A549 (cell line): ENCODE data around the gene CTSK.

Experiments used
- CHD4 ChIP-seq: fragments of 200-600 bp; sonication (generic); IDR thresholded peaks from 2 replicates; pipeline ENCODE4 v1.6.1; 2016; ENCODE audit warnings: antibody characterized with exemption, mild to moderate bottlenecking, borderline replicate concordance
- EP300 ChIP-seq, 2 experiments: fragments of >200 bp; sonication (Bioruptor Twin); formaldehyde crosslinking; IDR thresholded peaks; 2 replicates in 1 of 2; 3 replicates in 1 of 2; pipeline ENCODE4 v1.6.1; 2016 to 2017
- KDM1A ChIP-seq: fragments of 200-600 bp; sonication (generic); IDR thresholded peaks from 2 replicates; pipeline ENCODE4 v1.6.1; 2016; ENCODE audit warnings: low read depth, mild to moderate bottlenecking
- MAFK ChIP-seq: fragments of 450-650 bp; IDR thresholded peaks from 2 replicates; pipeline ENCODE4 v1.6.1; 2014; ENCODE audit not compliant: partially characterized antibody
- MYC ChIP-seq: IDR thresholded peaks from 2 replicates; pipeline ENCODE4 v1.6.1; 2012; ENCODE audit warnings: mild to moderate bottlenecking, inconsistent platforms, low read length, improper control_type of control experiment, borderline replicate concordance
- POLR2A ChIP-seq: IDR thresholded peaks from 2 replicates; pipeline ENCODE4 v1.6.1; 2012; ENCODE audit warnings: mild to moderate bottlenecking, low read length
- RARB ChIP-seq: fragments of 250-450 bp; sonication (Bioruptor Pico); IDR thresholded peaks from 2 replicates; pipeline ENCODE4 v1.8.0; 2021; ENCODE audit warnings: mild to moderate bottlenecking, moderate library complexity
- TF ChIP-seq, protein P1 (sequence below): IDR thresholded peaks from 2 replicates; pipeline ENCODE4 v1.6.1; 2012
- TF ChIP-seq, protein P2 (sequence below): fragments of >200 bp; sonication (Bioruptor Twin); formaldehyde crosslinking; IDR thresholded peaks from 3 replicates; pipeline ENCODE4 v1.5.1; 2016
- TF ChIP-seq, protein P3 (sequence below): fragments of 200-600 bp; sonication (generic); IDR thresholded peaks from 2 replicates; pipeline ENCODE4 v1.6.1; 2016; ENCODE audit warnings: antibody characterized with exemption, mild to moderate bottlenecking, moderate library complexity
- TF ChIP-seq, protein P4 (sequence below): fragments of >200 bp; sonication (Bioruptor Twin); formaldehyde crosslinking; IDR thresholded peaks from 3 replicates; pipeline ENCODE4 v1.6.1; 2016
- TF ChIP-seq, protein P5 (sequence below): fragments of 450-650 bp; IDR thresholded peaks from 2 replicates; pipeline ENCODE4 v1.6.1; 2014; ENCODE audit warnings: antibody characterized with exemption

DNA sequence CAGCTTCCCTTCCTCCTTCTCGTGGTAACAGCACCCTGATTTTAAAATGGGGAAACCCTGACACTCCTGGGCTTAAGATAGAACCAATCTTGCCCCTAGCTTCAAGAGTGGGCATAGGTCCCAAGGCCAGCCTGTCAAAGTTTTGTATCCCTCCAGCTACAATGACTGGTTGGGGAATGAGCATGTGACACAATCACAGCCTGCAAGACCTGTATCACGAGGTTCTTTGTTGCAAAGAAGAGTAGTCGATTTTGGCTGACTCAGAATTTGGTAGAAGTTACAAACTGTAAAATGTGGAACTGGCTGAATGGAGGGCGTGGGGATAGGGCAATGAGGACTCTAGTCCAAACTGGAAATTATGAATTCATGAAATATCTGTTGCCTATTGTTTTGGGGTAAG, 18.7 kb downstream of the CTSK start:
- TF ChIP-seq, protein P1, sequence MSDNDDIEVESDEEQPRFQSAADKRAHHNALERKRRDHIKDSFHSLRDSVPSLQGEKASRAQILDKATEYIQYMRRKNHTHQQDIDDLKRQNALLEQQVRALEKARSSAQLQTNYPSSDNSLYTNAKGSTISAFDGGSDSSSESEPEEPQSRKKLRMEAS = no peak
- TF ChIP-seq, protein P2, sequence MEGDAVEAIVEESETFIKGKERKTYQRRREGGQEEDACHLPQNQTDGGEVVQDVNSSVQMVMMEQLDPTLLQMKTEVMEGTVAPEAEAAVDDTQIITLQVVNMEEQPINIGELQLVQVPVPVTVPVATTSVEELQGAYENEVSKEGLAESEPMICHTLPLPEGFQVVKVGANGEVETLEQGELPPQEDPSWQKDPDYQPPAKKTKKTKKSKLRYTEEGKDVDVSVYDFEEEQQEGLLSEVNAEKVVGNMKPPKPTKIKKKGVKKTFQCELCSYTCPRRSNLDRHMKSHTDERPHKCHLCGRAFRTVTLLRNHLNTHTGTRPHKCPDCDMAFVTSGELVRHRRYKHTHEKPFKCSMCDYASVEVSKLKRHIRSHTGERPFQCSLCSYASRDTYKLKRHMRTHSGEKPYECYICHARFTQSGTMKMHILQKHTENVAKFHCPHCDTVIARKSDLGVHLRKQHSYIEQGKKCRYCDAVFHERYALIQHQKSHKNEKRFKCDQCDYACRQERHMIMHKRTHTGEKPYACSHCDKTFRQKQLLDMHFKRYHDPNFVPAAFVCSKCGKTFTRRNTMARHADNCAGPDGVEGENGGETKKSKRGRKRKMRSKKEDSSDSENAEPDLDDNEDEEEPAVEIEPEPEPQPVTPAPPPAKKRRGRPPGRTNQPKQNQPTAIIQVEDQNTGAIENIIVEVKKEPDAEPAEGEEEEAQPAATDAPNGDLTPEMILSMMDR = no peak
- TF ChIP-seq KDM1A = no peak
- TF ChIP-seq, protein P3, sequence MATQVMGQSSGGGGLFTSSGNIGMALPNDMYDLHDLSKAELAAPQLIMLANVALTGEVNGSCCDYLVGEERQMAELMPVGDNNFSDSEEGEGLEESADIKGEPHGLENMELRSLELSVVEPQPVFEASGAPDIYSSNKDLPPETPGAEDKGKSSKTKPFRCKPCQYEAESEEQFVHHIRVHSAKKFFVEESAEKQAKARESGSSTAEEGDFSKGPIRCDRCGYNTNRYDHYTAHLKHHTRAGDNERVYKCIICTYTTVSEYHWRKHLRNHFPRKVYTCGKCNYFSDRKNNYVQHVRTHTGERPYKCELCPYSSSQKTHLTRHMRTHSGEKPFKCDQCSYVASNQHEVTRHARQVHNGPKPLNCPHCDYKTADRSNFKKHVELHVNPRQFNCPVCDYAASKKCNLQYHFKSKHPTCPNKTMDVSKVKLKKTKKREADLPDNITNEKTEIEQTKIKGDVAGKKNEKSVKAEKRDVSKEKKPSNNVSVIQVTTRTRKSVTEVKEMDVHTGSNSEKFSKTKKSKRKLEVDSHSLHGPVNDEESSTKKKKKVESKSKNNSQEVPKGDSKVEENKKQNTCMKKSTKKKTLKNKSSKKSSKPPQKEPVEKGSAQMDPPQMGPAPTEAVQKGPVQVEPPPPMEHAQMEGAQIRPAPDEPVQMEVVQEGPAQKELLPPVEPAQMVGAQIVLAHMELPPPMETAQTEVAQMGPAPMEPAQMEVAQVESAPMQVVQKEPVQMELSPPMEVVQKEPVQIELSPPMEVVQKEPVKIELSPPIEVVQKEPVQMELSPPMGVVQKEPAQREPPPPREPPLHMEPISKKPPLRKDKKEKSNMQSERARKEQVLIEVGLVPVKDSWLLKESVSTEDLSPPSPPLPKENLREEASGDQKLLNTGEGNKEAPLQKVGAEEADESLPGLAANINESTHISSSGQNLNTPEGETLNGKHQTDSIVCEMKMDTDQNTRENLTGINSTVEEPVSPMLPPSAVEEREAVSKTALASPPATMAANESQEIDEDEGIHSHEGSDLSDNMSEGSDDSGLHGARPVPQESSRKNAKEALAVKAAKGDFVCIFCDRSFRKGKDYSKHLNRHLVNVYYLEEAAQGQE = no peak
- TF ChIP-seq MAFK = no peak
- TF ChIP-seq RARB (CRISPR knock-in tag) = no peak
- no peak for TF ChIP-seq EP300 (IDR thresholded peaks at IDR 0.05)
- no peak for TF ChIP-seq POLR2A
- TF ChIP-seq, protein P4, sequence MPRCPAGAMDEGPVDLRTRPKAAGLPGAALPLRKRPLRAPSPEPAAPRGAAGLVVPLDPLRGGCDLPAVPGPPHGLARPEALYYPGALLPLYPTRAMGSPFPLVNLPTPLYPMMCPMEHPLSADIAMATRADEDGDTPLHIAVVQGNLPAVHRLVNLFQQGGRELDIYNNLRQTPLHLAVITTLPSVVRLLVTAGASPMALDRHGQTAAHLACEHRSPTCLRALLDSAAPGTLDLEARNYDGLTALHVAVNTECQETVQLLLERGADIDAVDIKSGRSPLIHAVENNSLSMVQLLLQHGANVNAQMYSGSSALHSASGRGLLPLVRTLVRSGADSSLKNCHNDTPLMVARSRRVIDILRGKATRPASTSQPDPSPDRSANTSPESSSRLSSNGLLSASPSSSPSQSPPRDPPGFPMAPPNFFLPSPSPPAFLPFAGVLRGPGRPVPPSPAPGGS = no peak
- TF ChIP-seq MYC = no peak
- TF ChIP-seq, protein P5, sequence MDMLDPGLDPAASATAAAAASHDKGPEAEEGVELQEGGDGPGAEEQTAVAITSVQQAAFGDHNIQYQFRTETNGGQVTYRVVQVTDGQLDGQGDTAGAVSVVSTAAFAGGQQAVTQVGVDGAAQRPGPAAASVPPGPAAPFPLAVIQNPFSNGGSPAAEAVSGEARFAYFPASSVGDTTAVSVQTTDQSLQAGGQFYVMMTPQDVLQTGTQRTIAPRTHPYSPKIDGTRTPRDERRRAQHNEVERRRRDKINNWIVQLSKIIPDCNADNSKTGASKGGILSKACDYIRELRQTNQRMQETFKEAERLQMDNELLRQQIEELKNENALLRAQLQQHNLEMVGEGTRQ = no peak
- no peak for TF ChIP-seq CHD4
